Stimulated activated CD8-positive, alpha-beta memory T cell treated with anti-CD3 and anti-CD28 coated beads, Interleukin-2, amount 100 ng/mL, for 48 hours (primary cell): Measurements from ENCODE around the gene UBR4.
"Not testable (repeated sequence)": the region's sequence is repeated elsewhere in the genome, so short reads cannot be mapped to it uniquely, and the experiment has no call there.

Experiments used
- DNase-seq, 2 donors: peaks; one replicate each; pipeline ENCODE4 v3.0.0-alpha.2; 2020; ENCODE audit warnings: low read depth in 2 of 2

The UBR4 gene

DNA sequence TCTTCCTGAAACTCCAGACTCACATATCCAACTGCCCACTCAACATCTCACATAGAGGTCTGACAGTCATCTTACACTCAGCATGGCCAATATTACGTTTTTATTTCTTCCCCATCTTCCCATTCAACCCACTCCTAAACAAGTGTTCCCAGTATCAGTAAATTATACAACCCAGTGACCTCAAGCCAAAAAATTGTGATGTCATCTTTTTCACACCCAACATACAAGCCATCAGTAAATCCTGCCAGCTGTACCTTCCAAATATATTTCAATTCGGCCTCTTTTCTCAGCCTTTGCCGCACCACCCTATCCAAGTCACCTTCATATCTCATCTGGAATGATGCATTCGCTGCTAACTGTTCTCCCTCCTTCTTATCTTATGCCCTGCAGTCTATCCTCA lies 19.6 kb downstream of the UBR4 start:
- no peak for DNase-seq

GRCh38 chr1:19189270-19189669 lies 20.8 kb downstream of the UBR4 start:
- DNase-seq, result no peak

GRCh38 chr1:19187852-19188251 lies 22.2 kb downstream of the UBR4 start:
- no peak for DNase-seq

- no peak for DNase-seq
Measured at GRCh38 chr1:19186001-19186400, 24.1 kb downstream of the UBR4 start.

GRCh38 chr1:19182223-19182622 lies 27.8 kb downstream of the UBR4 start:
- DNase-seq, result no peak

GRCh38 chr1:19180265-19180657 lies 29.8 kb downstream of the UBR4 start:
- DNase-seq, result not testable (repeated sequence)

GRCh38 chr1:19179597-19180264 lies 30.3 kb downstream of the UBR4 start:
- DNase-seq, result no peak

DNA sequence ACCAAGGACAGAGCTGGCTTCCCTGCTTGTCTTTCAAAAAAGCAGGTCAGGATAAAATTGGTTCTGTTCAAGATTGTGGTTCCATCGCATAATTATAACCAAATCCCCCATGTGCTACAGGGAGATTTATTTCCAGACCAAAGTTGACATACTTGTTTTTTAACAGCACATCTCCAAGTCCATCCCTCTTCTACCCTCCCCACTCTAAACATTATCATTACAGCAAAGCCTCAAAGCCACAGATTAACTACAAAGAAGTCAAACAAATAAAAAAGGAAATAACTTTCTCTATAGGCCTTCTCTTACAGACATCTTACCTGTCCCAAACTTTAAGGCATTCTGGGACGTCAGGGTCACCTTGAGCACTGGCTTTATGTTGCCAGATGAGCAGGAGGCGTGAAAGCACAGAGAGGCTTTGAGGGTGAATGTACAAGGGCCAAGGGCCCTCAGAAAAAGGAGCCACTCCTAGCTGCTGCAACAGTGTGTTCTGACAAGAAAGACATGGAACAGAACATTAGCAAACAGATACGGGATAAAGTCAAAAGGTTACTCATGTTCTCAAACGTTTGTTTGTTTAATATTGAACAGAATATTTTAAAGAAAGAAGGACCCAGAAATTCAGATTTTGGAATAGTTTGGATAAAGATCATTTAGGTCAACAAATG lies 31.2 kb downstream of the UBR4 start:
- DNase-seq, result no peak

DNA sequence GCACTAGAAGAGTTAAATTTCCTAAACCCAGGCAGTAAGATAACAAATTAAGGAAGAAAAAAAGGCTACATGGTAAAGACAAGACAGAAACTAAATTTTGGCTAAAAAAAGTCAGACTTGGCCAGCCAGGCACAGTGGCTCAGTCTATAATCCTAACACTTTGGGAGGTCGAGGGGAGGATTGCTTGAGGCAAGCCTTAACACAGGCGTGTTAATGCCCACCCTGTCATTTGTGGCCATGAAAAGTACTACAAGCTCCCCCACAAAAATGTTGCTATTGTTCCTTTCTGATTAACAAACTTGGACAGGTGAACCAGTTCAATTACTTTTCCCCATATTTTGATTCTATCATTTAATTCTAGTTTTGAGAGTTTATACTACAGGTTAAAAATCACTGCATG lies 32.3 kb downstream of the UBR4 start:
- DNase-seq, result no peak

GRCh38 chr1:19169642-19170041 lies 40.4 kb downstream of the UBR4 start:
- DNase-seq, result no peak

DNA sequence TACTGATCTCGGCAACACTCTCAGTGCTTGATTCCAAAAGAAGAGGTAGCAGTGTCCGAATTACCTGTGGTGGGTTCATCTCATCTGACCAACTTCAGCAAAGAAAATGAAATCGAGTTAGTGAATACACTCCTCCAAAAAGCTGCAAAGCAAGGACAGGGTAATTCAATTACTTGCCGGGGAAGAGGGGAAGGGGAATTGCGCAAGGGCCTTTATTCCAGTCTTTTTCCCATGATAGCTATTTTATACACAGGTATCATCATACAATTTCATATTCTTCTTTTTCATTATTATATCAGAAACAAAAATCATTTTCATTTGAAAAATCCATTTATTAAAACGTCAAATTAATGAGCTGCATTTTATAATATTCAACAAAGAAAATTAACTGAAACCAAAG lies 42.9 kb downstream of the UBR4 start:
- no peak for DNase-seq

DNA sequence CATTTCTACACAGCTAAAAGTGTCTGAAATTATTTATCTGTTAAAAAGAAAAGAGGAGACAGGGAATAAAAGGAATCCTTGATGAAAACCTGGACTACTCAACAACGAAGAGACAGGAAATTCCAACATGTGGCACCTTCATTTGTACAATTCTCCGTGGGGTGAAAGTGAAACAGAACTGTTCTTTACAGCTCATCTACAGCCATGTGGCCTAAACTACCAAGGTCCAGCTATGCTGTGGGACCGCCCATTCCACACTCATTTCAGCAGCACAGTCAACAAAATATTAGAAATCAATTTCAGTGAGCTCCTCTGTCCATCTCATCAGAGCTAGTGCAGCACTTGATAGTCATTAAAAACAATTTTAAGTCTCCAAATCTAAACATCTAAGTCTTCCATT lies 44.0 kb downstream of the UBR4 start:
- DNase-seq, result no peak

DNA sequence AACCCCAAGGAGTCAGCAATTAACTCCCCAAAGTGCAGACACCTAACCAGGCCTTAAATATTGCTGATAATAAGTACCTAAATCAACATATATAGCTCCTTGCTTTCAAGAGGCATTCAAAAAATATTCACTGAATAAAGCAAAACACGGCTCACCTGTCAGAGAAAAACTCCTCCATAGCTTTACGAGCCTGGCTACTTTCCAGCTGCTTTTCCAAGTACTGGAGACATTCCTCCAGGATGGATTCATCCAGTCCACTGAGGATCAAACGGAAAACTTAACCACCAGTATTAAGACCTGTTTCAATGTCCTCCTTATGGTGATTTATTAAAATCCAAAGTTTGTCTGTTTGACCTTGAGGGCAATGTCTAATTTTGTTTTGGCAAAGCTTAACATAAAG lies 44.6 kb downstream of the UBR4 start:
- DNase-seq, result no peak

- DNase-seq, result no peak
Measured at GRCh38 chr1:19164274-19165015, 45.6 kb downstream of the UBR4 start.

GRCh38 chr1:19163261-19163660 lies 46.8 kb downstream of the UBR4 start:
- DNase-seq, result no peak

- DNase-seq, result no peak
Measured at GRCh38 chr1:19160831-19161230, 49.2 kb downstream of the UBR4 start.

DNA sequence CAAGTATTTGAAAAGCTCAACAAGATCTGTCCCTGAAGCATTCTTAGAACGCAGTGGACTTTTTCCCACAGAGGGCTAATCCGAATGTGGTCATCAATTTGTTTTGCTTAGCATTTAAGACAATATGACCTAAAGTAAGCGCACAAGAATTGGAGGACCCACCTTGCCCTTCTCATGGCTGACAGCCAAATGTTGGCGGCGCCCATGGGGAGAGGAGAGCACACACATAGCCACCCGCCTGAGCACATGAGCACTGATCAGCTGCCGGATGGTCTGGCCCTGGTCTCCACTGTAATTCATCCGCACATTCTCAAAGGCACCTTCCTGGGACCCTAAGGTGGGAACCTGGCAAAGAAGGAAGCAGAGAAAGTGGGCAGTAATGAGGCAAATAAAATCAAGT lies 52.4 kb downstream of the UBR4 start:
- DNase-seq, result no peak

GRCh38 chr1:19156676-19157075 lies 53.4 kb downstream of the UBR4 start:
- no peak for DNase-seq

DNA sequence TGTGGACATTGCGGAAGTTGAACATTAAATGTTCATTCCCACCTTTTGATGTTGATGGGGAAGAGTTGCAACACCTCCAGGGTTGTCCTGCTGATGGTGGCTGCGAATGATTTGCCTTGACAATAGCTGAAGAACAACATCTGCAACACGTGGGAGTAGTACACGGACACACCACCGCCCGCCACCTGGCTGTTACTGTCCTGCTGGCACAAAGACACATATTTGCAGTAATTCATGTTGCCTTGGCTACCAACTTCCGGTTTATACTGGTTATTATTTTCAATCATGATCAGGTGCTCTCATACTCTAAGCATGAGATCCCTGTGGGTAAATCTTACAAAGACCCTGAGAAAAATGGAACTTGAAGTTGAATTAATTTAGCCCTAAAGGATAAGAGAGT lies 55.2 kb downstream of the UBR4 start:
- DNase-seq, result no peak

GRCh38 chr1:19153169-19153568 lies 56.9 kb downstream of the UBR4 start:
- no peak for DNase-seq

DNA sequence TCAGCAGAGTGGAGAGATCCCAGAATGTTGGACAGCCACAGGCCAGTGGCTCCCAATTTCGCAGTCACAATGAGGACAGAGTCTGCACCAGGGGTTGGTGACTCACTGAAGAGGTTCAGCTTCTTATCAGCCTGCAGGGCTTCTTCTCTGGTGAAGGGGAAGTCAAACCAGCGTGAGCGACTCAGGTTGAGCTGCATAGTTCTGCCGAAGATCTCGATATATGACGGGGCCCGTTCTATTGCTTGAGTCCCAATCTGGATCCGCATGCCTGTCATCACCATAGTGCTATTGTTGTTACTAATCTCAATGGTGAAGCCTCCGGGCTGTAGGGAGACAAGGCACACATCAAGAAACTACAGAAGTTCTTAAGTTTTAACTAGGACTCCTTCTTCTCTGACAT lies 58.5 kb downstream of the UBR4 start:
- DNase-seq, result no peak

GRCh38 chr1:19149736-19150135 lies 60.3 kb downstream of the UBR4 start:
- no peak for DNase-seq

GRCh38 chr1:19140465-19140864 lies 69.6 kb downstream of the UBR4 start:
- no peak for DNase-seq
